Esophagus muscularis mucosa (tissue), 4 donors: ENCODE data around the gene SNAP47. TPM values are rescaled to one million over a fixed set of nuclear protein-coding genes. Genes with fewer than 3 reads are reported as not detected.
A peak's percentile ranks its signal among the peaks of the same experiment; 100 is the strongest.

Experiments used
- DNase-seq: peaks from one replicate; pipeline ENCODE4 v3.0.0-alpha.2; 2017; ENCODE audit errors: extremely low spot score
- H3K27ac ChIP-seq, 4 donors: fragments of 200-600 bp; sonication (generic); replicated peaks in 1 of 4; 1 replicate in 3 of 4; 2 replicates in 1 of 4; pipeline ENCODE4 v1.5.1; 2016 to 2019; ENCODE audit warnings: mild to moderate bottlenecking in 1 of 4
- H3K27me3 ChIP-seq, 4 donors: fragments of 200-600 bp; sonication (generic); one replicate each; pipeline versions ENCODE4 v1.5.1 to v1.6.0; 2016 to 2019
- H3K36me3 ChIP-seq, 4 donors: fragments of 200-600 bp; sonication (generic); one replicate each; pipeline ENCODE4 v1.5.1; 2016 to 2019
- H3K4me1 ChIP-seq, 4 donors: fragments of 200-600 bp; sonication (generic); one replicate each; pipeline ENCODE4 v1.5.1; 2016 to 2019
- H3K4me3 ChIP-seq, 4 donors: fragments of 200-600 bp; sonication (generic); 1 replicate in 2 of 4; 2 replicates in 2 of 4; pipeline ENCODE4 v1.5.1; 2016 to 2019; ENCODE audit warnings: mild to moderate bottlenecking in 4 of 4, moderate library complexity in 1 of 4
- H3K9me3 ChIP-seq, 4 donors: fragments of 200-600 bp; sonication (generic); 1 replicate in 3 of 4; 2 replicates in 1 of 4; pipeline ENCODE4 v1.5.1; 2016 to 2019
- CTCF ChIP-seq, 3 experiments: fragments of 200-600 bp in 2 of 3; fragments of 450-650 bp in 1 of 3; sonication (generic) in 2 of 3; IDR thresholded peaks; one replicate each; pipeline ENCODE4 v1.5.1; 2017 to 2019; ENCODE audit warnings: antibody characterized with exemption in 3 of 3, mild to moderate bottlenecking in 2 of 3, moderate library complexity in 1 of 3
- EP300 ChIP-seq: sonication (generic); formaldehyde crosslinking; IDR thresholded peaks from one replicate; pipeline ENCODE4 v1.6.1; 2017; ENCODE audit warnings: antibody characterized with exemption
- POLR2A ChIP-seq: fragments of 450-650 bp; IDR thresholded peaks from one replicate; pipeline ENCODE4 v1.6.1; 2017; ENCODE audit warnings: antibody characterized with exemption, moderate library complexity, mild to moderate bottlenecking, low read depth
- POLR2AphosphoS5 ChIP-seq, 2 donors: sonication (generic); formaldehyde crosslinking; IDR thresholded peaks; one replicate each; pipeline ENCODE4 v1.6.1; 2017; ENCODE audit warnings: antibody characterized with exemption in 2 of 2
- WGBS: methylation state at CpG from one replicate; pipeline ENCODE4 v1.1.5; 2018; 5-methylcytosine and 5-hydroxymethylcytosine counted together
- intact Hi-C: fragments of 100-400 bp; cut with DNase I; formaldehyde crosslinking; loops from one replicate; pipeline ENCODE4 v1.15.1; 2023
- total RNA-seq, 4 donors: library from RNA; depleted of rRNA; stranded (reverse); fragments of >200 nt; gene quantifications; one replicate each; pipeline versions ENCODE4 v1.1.0 to v1.2.1, GENCODE V29; 2016

The SNAP47 gene
- total RNA-seq, 4 donors from 2014 or later: 26.6 to 41.0 (median 38.8) TPM

GRCh38 chr1:227728892-227729143, 6.4 kb upstream of the SNAP47 start:
- Histone ChIP-seq H3K27ac (peak overlapping the region; percentile 74 to 84 (median 78)), H3K36me3 (peaks cover 0 to 30% (median 27%) of the 10 kb centered on the region in 4 donors), H3K9me3 (no peaks in the 10 kb centered on the region), H3K4me3 (peak overlapping the region; percentile 58 to 65 (median 62)), H3K27me3 (no peaks in the 10 kb centered on the region), H3K4me1 (peaks cover 32 to 56% (median 50%) of the 10 kb centered on the region in 4 donors)
- TF ChIP-seq CTCF (IDR thresholded peaks at IDR 0.05): no peak
- no peak for TF ChIP-seq EP300
- peak; percentile 1 to 5 for TF ChIP-seq POLR2AphosphoS5 (IDR thresholded peaks at IDR 0.05)
- no peak for TF ChIP-seq POLR2A
- intact Hi-C loops: loop anchor here (5.0 kb wide), 1 partner anchor 187 kb away; no protein-coding TSS in a partner anchor
- DNase-seq: no peak
- WGBS: no CpG with 5 or more reads among the region's 11 CpGs

GRCh38 chr1:227729144-227729880, 5.9 kb upstream of the SNAP47 start:
- no peaks in the 10 kb centered on the region for H3K9me3 ChIP-seq
- DNase-seq: no peak
- intact Hi-C loops: loop anchor here (5.0 kb wide), 1 partner anchor 187 kb away; no protein-coding TSS in a partner anchor
- H3K4me3 ChIP-seq: peak overlapping the region; percentile 58 to 65 (median 62)
- 61% methylated on average over 4 of the region's 5 CpGs for WGBS
- H3K27ac ChIP-seq: peak overlapping the region; percentile 74 to 84 (median 78)
- peaks cover 37 to 61% (median 55%) of the 10 kb centered on the region in 4 donors for H3K4me1 ChIP-seq
- TF ChIP-seq CTCF (IDR thresholded peaks at IDR 0.05) (no peak), EP300 (no peak), POLR2AphosphoS5 (IDR thresholded peaks at IDR 0.05) (no peak), POLR2A (no peak)
- H3K27me3 ChIP-seq: no peaks in the 10 kb centered on the region
- H3K36me3 ChIP-seq: peaks cover 0 to 30% (median 27%) of the 10 kb centered on the region in 4 donors

- peaks cover 0 to 30% (median 27%) of the 10 kb centered on the region in 4 donors for H3K36me3 ChIP-seq
- intact Hi-C loops: loop anchor here (5.0 kb wide), 1 partner anchor 188 kb away; no protein-coding TSS in a partner anchor
- no peak for DNase-seq
- peaks cover 39 to 65% (median 58%) of the 10 kb centered on the region in 4 donors for H3K4me1 ChIP-seq
- WGBS: 36% methylated on average over 9 of the region's 13 CpGs
- no peaks in the 10 kb centered on the region for H3K27me3 ChIP-seq
- no peak overlapping the region for H3K4me3 ChIP-seq
- H3K27ac ChIP-seq: peak overlapping the region; percentile 74 to 84 (median 78)
- H3K9me3 ChIP-seq: no peaks in the 10 kb centered on the region
- TF ChIP-seq POLR2A: no peak
- peak; percentile 70 to 84 (median 72) for TF ChIP-seq CTCF (IDR thresholded peaks at IDR 0.05)
- peak in 1 of 2 donors; percentile 25 for TF ChIP-seq POLR2AphosphoS5 (IDR thresholded peaks at IDR 0.05)
These were observed 5.2 kb upstream of the SNAP47 start for GRCh38 chr1:227729881-227730629.

- H3K36me3 ChIP-seq: peaks cover 0 to 30% (median 27%) of the 10 kb centered on the region in 4 donors
- DNase-seq: no peak
- WGBS: 76% methylated on average over 4 of the region's 16 CpGs
- peaks cover 39 to 66% (median 59%) of the 10 kb centered on the region in 4 donors for H3K4me1 ChIP-seq
- H3K27me3 ChIP-seq: no peaks in the 10 kb centered on the region
- intact Hi-C loops: no loop called here
- no peak for TF ChIP-seq CTCF (IDR thresholded peaks at IDR 0.05)
- TF ChIP-seq POLR2AphosphoS5 (IDR thresholded peaks at IDR 0.05): no peak
- no peak for TF ChIP-seq EP300
- TF ChIP-seq POLR2A: no peak
- no peak overlapping the region for H3K4me3 ChIP-seq
- H3K27ac ChIP-seq: peak overlapping the region in 3 of 4 donors; percentile 44 to 84 (median 77)
- no peaks in the 10 kb centered on the region for H3K9me3 ChIP-seq
These were observed 4.5 kb upstream of the SNAP47 start for GRCh38 chr1:227730630-227731151.
